OCI-LY7 (cell line): ENCODE results near the gene KCTD3. TPM values are rescaled to one million over a fixed set of nuclear protein-coding genes. Genes with fewer than 3 reads are reported as not detected.

ENCODE experiments used
- BruUV-seq: library from RNA; stranded (reverse); fragments of 400-500 nt; replicated peaks from 2 replicates; lab custom pipeline; 2021; lab: Mats Ljungman, UMichigan
- CTCF ChIA-PET: fragments of 300-600 bp; sonication (Branson Sonifier 250); formaldehyde crosslinking; loops from one replicate; lab custom pipeline; 2022; ENCODE audit warnings: antibody characterized with exemption; ENCODE audit not compliant: unreplicated experiment; lab: Charles Lee
- POLR2A ChIA-PET: fragments of 300-600 bp; sonication (Branson Sonifier 250); formaldehyde crosslinking; loops from one replicate; lab custom pipeline; 2022; ENCODE audit warnings: antibody characterized with exemption; lab: Charles Lee
- DNase-seq: peaks from one replicate; pipeline ENCODE4 v3.0.0-alpha.2; 2015; ENCODE audit warnings: low spot score
- H2AFZ ChIP-seq: fragments of 200-600 bp; sonication (generic), shearing (Covaris generic); 2 replicates; pipeline ENCODE4 v1.6.1; 2014; ENCODE audit warnings: mild to moderate bottlenecking, antibody characterized with exemption, low read length, moderate library complexity
- H3K27ac ChIP-seq: fragments of 200-600 bp; sonication (generic); 2 replicates; pipeline ENCODE4 v1.5.1; 2014; ENCODE audit warnings: mixed run types, low read depth, mild to moderate bottlenecking, moderate library complexity, low read length, inconsistent platforms; ENCODE audit not compliant: poor library complexity, severe bottlenecking
- H3K36me3 ChIP-seq: fragments of 200-600 bp; sonication (generic); 2 replicates; pipeline ENCODE4 v1.6.1; 2014; ENCODE audit warnings: mild to moderate bottlenecking, antibody characterized with exemption, low read length, moderate library complexity, mixed read lengths; ENCODE audit not compliant: insufficient read depth
- H3K4me1 ChIP-seq: fragments of 200-600 bp; sonication (generic); 2 replicates; pipeline ENCODE4 v1.5.1; 2014; ENCODE audit warnings: mild to moderate bottlenecking, low read length; ENCODE audit not compliant: insufficient read depth, poor library complexity, severe bottlenecking
- H3K4me2 ChIP-seq: fragments of 200-600 bp; sonication (generic); 2 replicates; pipeline ENCODE4 v1.6.1; 2014; ENCODE audit warnings: mild to moderate bottlenecking, low read length
- H3K4me3 ChIP-seq: fragments of 200-600 bp; sonication (generic); 2 replicates; pipeline ENCODE4 v1.5.1; 2014; ENCODE audit warnings: mild to moderate bottlenecking, low read depth, low read length; ENCODE audit not compliant: poor library complexity, severe bottlenecking
- H3K79me2 ChIP-seq: fragments of 200-600 bp; sonication (generic); 2 replicates; pipeline ENCODE4 v1.6.1; 2016; ENCODE audit warnings: low read depth, mild to moderate bottlenecking, low read length, moderate library complexity, mixed read lengths; ENCODE audit not compliant: insufficient read depth
- H3K9me2 ChIP-seq: fragments of 200-600 bp; sonication (generic); 2 replicates; pipeline ENCODE4 v1.6.1; 2016; ENCODE audit warnings: mild to moderate bottlenecking, low read length, mixed read lengths; ENCODE audit not compliant: insufficient read depth
- H3K9me3 ChIP-seq: fragments of 200-600 bp; sonication (generic); 2 replicates; pipeline ENCODE4 v1.6.1; 2014; ENCODE audit warnings: mild to moderate bottlenecking, mixed run types, low read length, mixed read lengths
- H4K20me1 ChIP-seq: fragments of 200-600 bp; sonication (generic); 2 replicates; pipeline ENCODE4 v1.6.1; 2014; ENCODE audit warnings: mild to moderate bottlenecking, antibody characterized with exemption, low read length, moderate library complexity, mixed read lengths; ENCODE audit not compliant: insufficient read depth
- CTCF ChIP-seq: fragments of 200-600 bp; sonication (generic); conservative IDR thresholded peaks from 2 replicates; pipeline ENCODE4 v1.5.1; 2014; ENCODE audit warnings: mild to moderate bottlenecking, antibody characterized with exemption, low read length, moderate library complexity, mixed read lengths
- EZH2phosphoT487 ChIP-seq: fragments of 200-600 bp; sonication (generic); IDR thresholded peaks from 2 replicates; pipeline ENCODE4 v1.6.1; 2018; ENCODE audit warnings: low read depth, borderline replicate concordance, mild to moderate bottlenecking, mixed run types, antibody characterized with exemption, low read length, moderate library complexity, mixed read lengths
- intact Hi-C: fragments of 100-400 bp; cut with micrococcal nuclease; formaldehyde crosslinking; loops from one replicate; pipeline ENCODE4 v1.10.0; 2022; ENCODE audit not compliant: unreplicated experiment
- total RNA-seq, 2 experiments: library from RNA; depleted of rRNA in 1 of 2; stranded (reverse); fragments of >200 nt in 1 of 2; shearing (Covaris generic) in 1 of 2; gene quantifications; 2 replicates each; pipeline ENCODE4 v1.2.3, GENCODE V29; 2014 to 2022

Gene KCTD3
- total RNA-seq, 2 experiments from 2014 or later = 0.13 to 3.4 TPM

- no peak for DNase-seq
- intact Hi-C loops = no loop called here
- BruUV-seq = no TSS peak
- Histone ChIP-seq H3K36me3 (no peaks in the 10 kb centered on the region), H3K4me2 (no peak overlapping the region), H2AFZ (no peak overlapping the region), H3K9me3 (no peaks in the 10 kb centered on the region), H3K79me2 (no peaks in the 10 kb centered on the region), H4K20me1 (no peaks in the 10 kb centered on the region), H3K4me1 (no peaks in the 10 kb centered on the region), H3K4me3 (no peak overlapping the region), H3K9me2 (no peaks in the 10 kb centered on the region), H3K27ac (no peak overlapping the region)
- TF ChIP-seq CTCF (no peak), EZH2phosphoT487 (no peak)
- ChIA-PET CTCF (no interaction called here), POLR2A (no interaction called here)
These were observed 93.9 kb downstream of the KCTD3 start for GRCh38 chr1:215661033-215661432.

- no peak overlapping the region for H2AFZ ChIP-seq
- TF ChIP-seq CTCF (no peak), EZH2phosphoT487 (no peak)
- CTCF ChIA-PET = no interaction called here
- DNase-seq = no peak
- H3K4me1 ChIP-seq = no peaks in the 10 kb centered on the region
- H4K20me1 ChIP-seq = no peaks in the 10 kb centered on the region
- no peak overlapping the region for H3K4me3 ChIP-seq
- H3K27ac ChIP-seq = no peak overlapping the region
- POLR2A ChIA-PET = no interaction called here
- intact Hi-C loops = no loop called here
- no TSS peak for BruUV-seq
- H3K9me3 ChIP-seq = no peaks in the 10 kb centered on the region
- H3K36me3 ChIP-seq = no peaks in the 10 kb centered on the region
- H3K4me2 ChIP-seq = no peak overlapping the region
- no peaks in the 10 kb centered on the region for H3K9me2 ChIP-seq
- H3K79me2 ChIP-seq = no peaks in the 10 kb centered on the region
These were observed 98.1 kb downstream of the KCTD3 start for GRCh38 chr1:215665215-215665614.

- CTCF ChIA-PET = no interaction called here
- H2AFZ ChIP-seq = no peak overlapping the region
- POLR2A ChIA-PET = no interaction called here
- H3K27ac ChIP-seq = no peak overlapping the region
- no peaks in the 10 kb centered on the region for H3K9me3 ChIP-seq
- H3K79me2 ChIP-seq = no peaks in the 10 kb centered on the region
- no peak overlapping the region for H3K4me3 ChIP-seq
- H3K4me2 ChIP-seq = no peak overlapping the region
- TF ChIP-seq CTCF = no peak
- no peak for TF ChIP-seq EZH2phosphoT487
- H3K9me2 ChIP-seq = no peaks in the 10 kb centered on the region
- no TSS peak for BruUV-seq
- no peaks in the 10 kb centered on the region for H4K20me1 ChIP-seq
- H3K4me1 ChIP-seq = no peaks in the 10 kb centered on the region
- no peak for DNase-seq
- H3K36me3 ChIP-seq = no peaks in the 10 kb centered on the region
- intact Hi-C loops = no loop called here
These were observed 100.7 kb downstream of the KCTD3 start for GRCh38 chr1:215667761-215668160.
